ENCODE data around the gene GALNT17. TPM values are rescaled to one million over a fixed set of nuclear protein-coding genes. Genes with fewer than 3 reads are reported as not detected.

GALNT17 gene
- total RNA-seq, 1 experiment from 2014 or later, result not detected

- H3K9me3 ChIP-seq (ENCODE audit: control insufficient read depth, insufficient read depth, low read depth, low read length), result no peaks in the 10 kb centered on the region
- H3K4me3 ChIP-seq (ENCODE audit: low read depth in 2 of 2, low read length in 2 of 2), result no peak overlapping the region
- intact Hi-C loops (cut with micrococcal nuclease; ENCODE audit: unreplicated experiment), result no loop called here
- in situ Hi-C loops (cut with HindIII; ENCODE audit: low pct_unique_long_range_greater_than_20kb, low sequenced_read_pairs), result no loop called here
- ChIA-PET POLR2A (no interaction called here), CTCF (no interaction called here)
- H3K27me3 ChIP-seq (ENCODE audit: control insufficient read depth, insufficient read depth, low read length), result no peaks in the 10 kb centered on the region
- H3K4me1 ChIP-seq (ENCODE audit: control insufficient read depth, insufficient read depth, low read length), result no peaks in the 10 kb centered on the region
- H3K27ac ChIP-seq (ENCODE audit: low read length), result no peak overlapping the region
- H3K36me3 ChIP-seq (ENCODE audit: control insufficient read depth, insufficient read depth, low read length), result no peaks in the 10 kb centered on the region
- ATAC-seq (no peak), DNase-seq (ENCODE audit: low read depth, low spot score) (no peak)
- TF ChIP-seq SIN3A (IDR thresholded peaks at IDR 0.05; ENCODE audit: borderline replicate concordance, insufficient read depth, low read depth, low read length) (no peak), CTCF (IDR thresholded peaks at IDR 0.05) (no peak), POLR2AphosphoS5 (IDR thresholded peaks at IDR 0.05; ENCODE audit: low read depth, low read length) (no peak), TCF7L2 (IDR thresholded peaks at IDR 0.05; ENCODE audit: low read depth, low read length) (no peak)
- TF ChIP-seq, protein P1, sequence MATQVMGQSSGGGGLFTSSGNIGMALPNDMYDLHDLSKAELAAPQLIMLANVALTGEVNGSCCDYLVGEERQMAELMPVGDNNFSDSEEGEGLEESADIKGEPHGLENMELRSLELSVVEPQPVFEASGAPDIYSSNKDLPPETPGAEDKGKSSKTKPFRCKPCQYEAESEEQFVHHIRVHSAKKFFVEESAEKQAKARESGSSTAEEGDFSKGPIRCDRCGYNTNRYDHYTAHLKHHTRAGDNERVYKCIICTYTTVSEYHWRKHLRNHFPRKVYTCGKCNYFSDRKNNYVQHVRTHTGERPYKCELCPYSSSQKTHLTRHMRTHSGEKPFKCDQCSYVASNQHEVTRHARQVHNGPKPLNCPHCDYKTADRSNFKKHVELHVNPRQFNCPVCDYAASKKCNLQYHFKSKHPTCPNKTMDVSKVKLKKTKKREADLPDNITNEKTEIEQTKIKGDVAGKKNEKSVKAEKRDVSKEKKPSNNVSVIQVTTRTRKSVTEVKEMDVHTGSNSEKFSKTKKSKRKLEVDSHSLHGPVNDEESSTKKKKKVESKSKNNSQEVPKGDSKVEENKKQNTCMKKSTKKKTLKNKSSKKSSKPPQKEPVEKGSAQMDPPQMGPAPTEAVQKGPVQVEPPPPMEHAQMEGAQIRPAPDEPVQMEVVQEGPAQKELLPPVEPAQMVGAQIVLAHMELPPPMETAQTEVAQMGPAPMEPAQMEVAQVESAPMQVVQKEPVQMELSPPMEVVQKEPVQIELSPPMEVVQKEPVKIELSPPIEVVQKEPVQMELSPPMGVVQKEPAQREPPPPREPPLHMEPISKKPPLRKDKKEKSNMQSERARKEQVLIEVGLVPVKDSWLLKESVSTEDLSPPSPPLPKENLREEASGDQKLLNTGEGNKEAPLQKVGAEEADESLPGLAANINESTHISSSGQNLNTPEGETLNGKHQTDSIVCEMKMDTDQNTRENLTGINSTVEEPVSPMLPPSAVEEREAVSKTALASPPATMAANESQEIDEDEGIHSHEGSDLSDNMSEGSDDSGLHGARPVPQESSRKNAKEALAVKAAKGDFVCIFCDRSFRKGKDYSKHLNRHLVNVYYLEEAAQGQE (IDR thresholded peaks at IDR 0.05; ENCODE audit: insufficient read depth in 1 of 2, low read depth in 2 of 2, low read length in 1 of 2), result no peak
- no TSS peak for BruUV-seq (replicated peaks)
These were observed 211.9 kb downstream of the GALNT17 start for GRCh38 chr7:71343892-71344291.

- H3K4me1 ChIP-seq (ENCODE audit: control insufficient read depth, insufficient read depth, low read length), result no peaks in the 10 kb centered on the region
- POLR2A ChIA-PET, result interaction anchor here (0.7 kb wide), 1 partner anchor 386 kb away, joined by 3 read pairs; no protein-coding TSS in a partner anchor
- no peaks in the 10 kb centered on the region for H3K36me3 ChIP-seq (ENCODE audit: control insufficient read depth, insufficient read depth, low read length)
- H3K27ac ChIP-seq (ENCODE audit: low read length), result no peak overlapping the region
- CTCF ChIA-PET, result no interaction called here
- ATAC-seq (no peak), DNase-seq (ENCODE audit: low read depth, low spot score) (no peak)
- intact Hi-C loops (cut with micrococcal nuclease; ENCODE audit: unreplicated experiment) (no loop called here), in situ Hi-C loops (cut with HindIII; ENCODE audit: low pct_unique_long_range_greater_than_20kb, low sequenced_read_pairs) (no loop called here)
- H3K4me3 ChIP-seq (ENCODE audit: low read depth in 2 of 2, low read length in 2 of 2), result no peak overlapping the region
- no peak for TF ChIP-seq TCF7L2 (IDR thresholded peaks at IDR 0.05; ENCODE audit: low read depth, low read length)
- no peak for TF ChIP-seq POLR2AphosphoS5 (IDR thresholded peaks at IDR 0.05; ENCODE audit: low read depth, low read length)
- TF ChIP-seq, protein P1 (IDR thresholded peaks at IDR 0.05; ENCODE audit: insufficient read depth in 1 of 2, low read depth in 2 of 2, low read length in 1 of 2), result no peak
- no peak for TF ChIP-seq CTCF (IDR thresholded peaks at IDR 0.05)
- no peak for TF ChIP-seq SIN3A (IDR thresholded peaks at IDR 0.05; ENCODE audit: borderline replicate concordance, insufficient read depth, low read depth, low read length)
- H3K27me3 ChIP-seq (ENCODE audit: control insufficient read depth, insufficient read depth, low read length), result no peaks in the 10 kb centered on the region
- BruUV-seq (replicated peaks), result no TSS peak
- H3K9me3 ChIP-seq (ENCODE audit: control insufficient read depth, insufficient read depth, low read depth, low read length), result no peaks in the 10 kb centered on the region
These were observed 213.4 kb downstream of the GALNT17 start for GRCh38 chr7:71345117-71345884.
